NK-92 (cell line): ENCODE results near the gene C7orf57.

Experiments used
- DNase-seq: peaks from one replicate; lab custom pipeline; 2025; ENCODE audit not compliant: unreplicated experiment; lab: John Stamatoyannopoulos, UW

C7orf57 gene

GRCh38 chr7:48083114-48083830, 47.9 kb downstream of the C7orf57 start:
- DNase-seq: no peak

GRCh38 chr7:48084727-48085432, 49.5 kb downstream of the C7orf57 start:
- DNase-seq: no peak

- no peak for DNase-seq
Observed at GRCh38 chr7:48085433-48085791, 50.1 kb downstream of the C7orf57 start.

DNA sequence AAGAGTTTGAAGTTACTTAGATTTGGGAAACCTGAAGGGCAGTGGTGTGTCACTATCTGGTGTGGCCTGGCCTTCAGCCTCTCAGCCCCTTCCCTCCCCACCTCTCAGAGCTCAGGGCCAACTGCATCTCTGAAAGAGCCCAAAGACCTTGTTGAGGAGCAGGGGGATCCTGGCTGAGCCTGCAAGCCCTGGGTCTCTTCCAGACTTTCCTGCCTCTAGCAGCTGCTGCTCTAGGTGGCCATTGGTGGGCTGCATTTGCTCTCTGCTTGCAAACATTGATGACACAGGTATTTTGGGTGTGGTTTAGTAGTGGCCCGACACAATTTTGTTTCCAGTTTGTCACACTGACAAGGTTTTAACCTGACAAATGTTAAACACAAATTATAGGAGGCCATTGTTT, 50.6 kb downstream of the C7orf57 start:
- no peak for DNase-seq

DNA sequence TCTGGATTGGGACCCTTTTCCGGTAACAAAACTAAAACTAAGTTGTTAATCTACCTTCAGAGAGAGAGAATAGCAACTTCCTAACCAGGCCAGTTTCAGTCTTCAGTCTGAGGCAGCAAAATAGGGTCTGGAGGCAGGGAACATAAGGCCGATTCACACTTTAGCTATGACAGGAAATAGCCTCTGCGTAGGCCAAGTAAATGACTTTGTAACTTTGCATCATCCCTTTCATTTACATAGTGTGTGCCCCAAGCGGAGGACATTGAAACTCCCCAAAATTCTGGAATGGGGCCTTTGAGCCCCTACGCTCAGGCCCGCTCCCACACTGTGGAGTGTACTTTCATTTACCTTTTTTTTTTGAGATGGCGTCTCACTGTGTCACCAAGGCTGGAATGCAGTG, 52.0 kb downstream of the C7orf57 start:
- DNase-seq: no peak

GRCh38 chr7:48088559-48089045, 53.3 kb downstream of the C7orf57 start:
- no peak for DNase-seq

GRCh38 chr7:48089046-48090003, 54.0 kb downstream of the C7orf57 start, which contains the start of gene UPP1:
TSS of gene UPP1 (plus strand) at chr7:48089265. CDS start at chr7:48094784, 5,519 bp downstream.
- peak; percentile 47 for DNase-seq

DNA sequence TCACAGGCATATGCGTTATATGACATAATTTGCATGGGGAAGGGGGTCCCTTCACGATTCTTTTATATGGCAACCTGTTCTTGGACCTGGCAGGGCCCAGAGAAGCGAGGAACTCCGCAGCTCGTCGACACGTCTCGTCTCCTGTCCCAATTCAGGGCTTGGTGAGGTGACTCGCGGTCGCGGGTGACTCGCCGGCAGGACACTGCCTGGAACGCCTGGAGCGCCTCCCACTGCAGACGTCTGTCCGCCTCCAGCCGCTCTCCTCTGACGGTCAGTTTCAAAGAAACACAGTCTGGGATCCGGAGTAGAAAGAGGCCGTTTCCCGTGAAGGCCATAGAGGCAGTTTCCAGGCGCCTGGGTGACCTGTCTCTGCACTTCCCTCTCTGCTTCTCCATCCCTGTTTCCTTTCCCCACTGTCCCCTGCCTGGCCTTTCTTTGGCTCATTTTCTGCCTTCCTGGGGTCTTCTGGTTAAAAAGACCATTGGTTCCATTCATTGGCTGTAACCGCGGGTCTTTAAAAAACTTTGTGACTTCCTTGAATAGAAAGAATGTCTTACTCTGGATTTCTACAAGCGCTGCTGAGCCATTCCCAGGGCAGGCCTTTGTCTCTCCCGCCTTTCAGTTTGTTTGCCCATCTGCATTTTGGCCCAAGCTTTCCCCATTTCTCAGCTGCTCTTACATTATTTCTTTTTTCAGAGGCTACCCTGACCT, 54.9 kb downstream of the C7orf57 start:
- DNase-seq: no peak

DNA sequence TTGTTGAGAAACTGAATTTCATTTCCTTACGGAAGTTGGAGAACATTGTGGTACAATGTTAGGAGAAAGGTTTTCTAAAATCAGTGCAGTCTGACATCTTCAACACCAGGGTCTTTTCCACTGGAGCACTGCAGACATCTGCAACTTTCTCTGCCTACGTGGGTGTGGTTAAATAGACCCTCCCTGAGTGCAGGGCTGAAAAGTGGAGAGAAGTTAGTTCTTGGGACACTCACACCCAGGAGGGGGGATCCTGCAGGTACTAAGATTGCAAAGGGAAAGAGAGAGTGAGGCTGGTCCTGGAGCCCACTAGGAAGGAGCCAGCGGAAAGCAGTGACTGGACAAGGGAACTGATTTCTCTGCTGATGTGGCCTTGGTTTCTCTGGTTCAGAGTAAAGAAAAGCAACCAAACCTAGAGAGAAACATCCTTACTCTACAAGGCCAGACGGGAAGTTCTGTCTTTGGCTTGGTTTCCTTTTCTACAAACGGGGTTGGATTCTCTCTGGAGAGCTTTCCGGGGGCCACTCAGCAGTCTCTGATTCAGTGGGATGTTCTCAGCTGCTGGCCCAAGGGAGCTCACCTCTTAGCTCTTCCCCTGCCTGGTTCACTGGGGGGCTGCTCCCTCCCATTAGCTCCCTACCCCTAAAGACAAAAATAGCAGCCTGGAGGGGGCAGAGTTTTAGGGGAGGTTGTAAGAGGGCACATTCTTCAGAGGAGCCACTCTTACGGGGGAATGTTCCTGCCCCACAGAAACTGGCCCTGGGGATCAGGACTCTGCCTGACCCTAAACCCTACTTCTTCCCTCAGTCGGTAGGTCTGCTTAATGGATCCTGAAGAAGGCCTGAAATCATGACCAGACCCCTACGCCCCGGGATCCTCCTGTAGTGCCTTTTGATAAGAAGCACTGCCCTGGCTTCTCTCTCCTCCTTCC, 56.4 kb downstream of the C7orf57 start:
- no peak for DNase-seq

GRCh38 chr7:48094861-48095293, 59.5 kb downstream of the C7orf57 start:
- DNase-seq: no peak

GRCh38 chr7:48096273-48096672, 60.9 kb downstream of the C7orf57 start:
- DNase-seq: no peak

DNA sequence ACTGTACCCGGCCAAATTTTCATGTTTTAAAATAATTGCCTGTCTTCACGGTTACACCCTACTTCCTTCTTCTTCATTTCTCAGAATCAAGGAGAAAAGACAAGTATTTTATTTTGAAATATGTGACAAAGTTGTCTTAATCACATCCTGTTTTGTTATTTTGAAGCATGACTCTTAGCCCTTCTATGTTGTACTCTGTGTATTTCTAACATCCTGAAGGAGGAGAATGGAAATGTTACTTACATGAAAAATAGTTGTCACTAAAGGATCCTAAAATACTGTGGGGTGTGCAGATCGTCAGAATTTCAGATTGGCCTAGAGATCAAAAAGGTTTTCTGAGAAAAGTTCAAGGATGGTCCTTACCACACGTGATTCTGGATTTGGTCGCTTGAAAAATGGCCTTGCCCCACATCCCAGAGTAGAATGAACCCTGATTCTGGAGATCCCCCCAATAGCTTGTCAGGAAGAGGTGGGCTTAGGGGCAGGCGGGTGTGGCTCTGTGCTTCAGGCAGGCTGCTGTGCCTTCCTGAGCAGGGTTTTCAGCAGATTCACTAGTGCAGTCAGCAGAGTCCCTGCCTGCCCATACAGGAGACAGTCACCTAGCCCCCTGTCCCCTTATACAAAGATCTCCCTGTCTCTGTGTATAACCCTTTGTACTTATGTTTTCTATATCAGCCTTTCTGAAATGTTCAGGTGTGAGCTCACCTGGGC, 62.3 kb downstream of the C7orf57 start:
- no peak for DNase-seq

DNA sequence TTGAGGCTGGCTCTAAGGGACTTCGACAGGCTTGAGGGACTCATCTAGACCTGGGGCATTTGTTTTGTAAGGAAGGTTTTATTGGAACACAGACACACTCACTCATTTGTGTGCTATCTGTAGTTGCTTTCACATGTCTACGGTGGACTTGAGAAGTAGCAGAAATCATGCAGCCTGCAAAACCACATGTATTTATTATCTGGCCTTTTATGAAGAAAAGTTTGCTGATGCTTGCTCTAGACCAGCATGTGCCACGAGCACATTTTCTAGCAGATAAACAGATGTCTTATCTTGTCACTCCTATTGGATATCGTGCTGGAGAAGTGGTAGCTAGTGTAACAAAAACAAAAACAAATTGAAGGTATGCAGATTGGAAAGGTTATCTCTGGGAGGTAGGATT, 63.5 kb downstream of the C7orf57 start:
- no peak for DNase-seq

DNA sequence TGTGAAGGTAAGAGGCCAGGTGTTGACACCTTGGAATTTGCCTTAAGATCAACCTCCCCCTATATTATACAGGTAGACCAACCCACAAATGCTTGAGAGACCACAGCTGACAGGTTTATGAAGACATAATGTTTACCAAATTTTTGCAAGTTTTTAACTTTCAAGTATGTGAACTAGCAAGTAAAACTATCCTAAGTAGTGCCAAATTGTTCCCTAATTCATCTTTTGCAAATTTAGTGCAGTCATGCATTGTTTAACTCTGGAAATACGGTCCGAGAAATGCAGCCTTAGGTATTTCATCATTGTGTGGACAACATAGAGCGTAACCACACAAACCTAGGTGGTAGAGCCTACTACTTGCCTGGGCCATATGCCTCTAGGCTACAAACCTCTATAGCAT, 64.4 kb downstream of the C7orf57 start:
- DNase-seq: no peak

GRCh38 chr7:48101352-48101751, 66.0 kb downstream of the C7orf57 start:
- no peak for DNase-seq

GRCh38 chr7:48101968-48102367, 66.6 kb downstream of the C7orf57 start:
- DNase-seq: no peak

GRCh38 chr7:48102530-48102929, 67.2 kb downstream of the C7orf57 start:
- no peak for DNase-seq

- no peak for DNase-seq
Observed at GRCh38 chr7:48105045-48105444, 69.7 kb downstream of the C7orf57 start.
